Jurkat, Clone E6-1 (cell line): ENCODE data around the gene CDK19.
"Not testable (repeated sequence)": the region's sequence is repeated elsewhere in the genome, so short reads cannot be mapped to it uniquely, and the experiment has no call there.

Experiments used
- DNase-seq: peaks from one replicate; pipeline ENCODE4 v3.0.0-alpha.2; 2011; ENCODE audit warnings: low read depth, low spot score
- H3K4me3 ChIP-seq: 2 replicates; pipeline ENCODE4 v1.5.1; 2011; ENCODE audit warnings: mild to moderate bottlenecking, low read length, control low read depth, moderate library complexity

The CDK19 gene

DNA sequence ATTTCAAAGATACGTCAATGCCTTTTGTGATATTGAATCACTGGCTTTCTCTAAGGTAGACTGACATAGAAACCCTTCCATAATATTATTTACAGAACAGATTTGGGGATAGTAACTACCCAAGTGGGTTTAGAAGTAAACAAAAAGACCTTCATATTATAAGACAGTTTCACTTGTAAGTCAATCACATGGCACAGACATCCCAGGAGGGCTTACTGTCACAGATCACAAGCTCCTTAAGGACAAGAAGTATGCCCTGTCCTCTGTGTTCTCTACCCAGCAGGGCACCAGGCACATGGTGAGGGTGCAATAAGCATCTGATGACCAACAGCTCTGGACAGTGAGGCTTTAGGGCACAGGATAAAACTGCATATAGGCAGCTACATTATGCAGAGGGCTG lies 203.0 kb downstream of the CDK19 start:
- no peak for DNase-seq
- no peak overlapping the region for H3K4me3 ChIP-seq

- H3K4me3 ChIP-seq = no peak overlapping the region
Measured at GRCh38 chr6:110609101-110609500, 206.2 kb downstream of the CDK19 start.

GRCh38 chr6:110608151-110608550 lies 207.1 kb downstream of the CDK19 start:
- DNase-seq = no peak
- no peak overlapping the region for H3K4me3 ChIP-seq

More at GRCh38 chr6:110609101-110609500, 206.2 kb downstream of the CDK19 start:
- DNase-seq = no peak

GRCh38 chr6:110606151-110606550 lies 209.1 kb downstream of the CDK19 start:
- no peak for DNase-seq
- H3K4me3 ChIP-seq = no peak overlapping the region

DNA sequence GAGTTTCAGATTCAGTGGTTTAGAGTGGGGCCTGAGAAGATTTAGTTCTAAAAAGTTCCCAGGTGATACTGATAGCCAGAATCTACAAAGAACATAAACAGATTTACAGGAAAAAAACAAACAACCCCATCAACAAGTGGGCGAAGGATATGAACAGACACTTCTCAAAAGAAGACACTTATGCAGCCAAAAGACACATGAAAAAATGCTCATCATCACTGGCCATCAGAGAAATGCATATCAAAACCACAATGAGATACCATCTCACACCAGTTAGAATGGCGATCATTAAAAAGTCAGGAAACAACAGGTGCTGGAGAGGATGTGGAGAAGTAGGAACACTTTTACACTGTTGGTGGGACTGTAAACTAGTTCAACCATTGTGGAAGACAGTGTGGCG lies 214.6 kb downstream of the CDK19 start:
- H3K4me3 ChIP-seq, DNase-seq: not testable (repeated sequence)

DNA sequence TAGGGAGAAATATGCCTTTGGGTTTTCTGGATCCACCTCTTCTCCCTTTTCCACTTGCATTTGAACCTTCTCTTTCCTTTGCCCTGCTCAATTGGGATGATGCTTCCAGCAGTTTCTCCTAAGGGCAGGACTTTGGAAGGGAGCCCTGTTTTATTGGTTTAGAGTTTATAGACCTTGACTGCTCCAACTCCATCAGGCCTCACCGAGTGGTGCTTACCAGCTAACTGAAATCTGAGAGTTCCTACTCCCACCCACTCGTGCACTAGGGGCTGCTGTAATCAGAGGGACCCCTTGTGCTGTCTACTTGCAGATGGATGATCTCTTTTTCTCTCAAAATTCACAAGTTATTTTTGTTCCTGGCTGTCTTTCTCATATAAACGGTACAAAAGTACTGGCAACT lies 217.5 kb downstream of the CDK19 start:
- no peak for DNase-seq

GRCh38 chr6:110596354-110596753 lies 218.9 kb downstream of the CDK19 start:
- no peak for DNase-seq
- H3K4me3 ChIP-seq = no peak overlapping the region

More for the DNA sequence above, 217.5 kb downstream of the CDK19 start:
- H3K4me3 ChIP-seq = no peak overlapping the region

GRCh38 chr6:110595112-110595511 lies 220.2 kb downstream of the CDK19 start:
- no peak for DNase-seq
- H3K4me3 ChIP-seq = no peak overlapping the region

DNA sequence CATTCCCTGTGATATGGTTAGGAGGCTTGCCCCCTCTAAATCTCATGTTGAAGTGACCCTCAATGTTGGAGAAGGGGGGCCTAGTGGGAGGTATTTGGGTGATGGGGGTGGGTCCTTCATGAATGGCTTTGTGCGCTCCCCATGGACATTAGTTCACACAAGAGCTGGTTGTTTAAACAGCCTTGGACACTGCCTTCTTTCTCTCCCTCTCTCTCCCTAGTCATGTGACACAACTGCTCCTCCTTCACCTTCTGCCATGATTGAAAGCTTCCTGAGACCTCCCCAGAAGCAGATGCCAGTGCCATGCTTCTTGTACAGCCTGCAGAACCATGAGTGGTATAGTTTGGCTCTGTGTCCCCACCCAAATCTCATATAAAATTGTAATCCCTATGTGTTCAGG lies 221.6 kb downstream of the CDK19 start:
- no peak overlapping the region for H3K4me3 ChIP-seq
- no peak for DNase-seq

DNA sequence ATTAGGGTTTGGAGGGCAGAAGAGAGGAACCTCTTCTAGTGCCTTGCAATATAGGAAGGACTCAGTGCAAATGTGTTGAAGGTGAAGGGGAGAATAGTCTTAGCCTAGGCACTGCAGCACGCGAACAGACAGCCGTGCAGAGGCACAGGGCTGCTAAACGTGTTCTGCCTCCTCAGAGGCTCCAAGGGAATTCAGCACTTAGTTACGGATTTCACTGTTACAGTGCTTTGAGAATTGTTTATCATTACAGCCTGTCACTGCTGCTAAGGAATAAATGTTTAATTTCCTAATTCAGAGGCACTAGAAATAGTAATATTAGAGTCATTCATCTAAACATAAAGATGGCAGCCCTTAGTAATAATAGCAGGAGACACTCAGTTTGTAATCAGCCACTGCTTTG lies 222.5 kb downstream of the CDK19 start:
- no peak overlapping the region for H3K4me3 ChIP-seq
- DNase-seq = no peak

DNA sequence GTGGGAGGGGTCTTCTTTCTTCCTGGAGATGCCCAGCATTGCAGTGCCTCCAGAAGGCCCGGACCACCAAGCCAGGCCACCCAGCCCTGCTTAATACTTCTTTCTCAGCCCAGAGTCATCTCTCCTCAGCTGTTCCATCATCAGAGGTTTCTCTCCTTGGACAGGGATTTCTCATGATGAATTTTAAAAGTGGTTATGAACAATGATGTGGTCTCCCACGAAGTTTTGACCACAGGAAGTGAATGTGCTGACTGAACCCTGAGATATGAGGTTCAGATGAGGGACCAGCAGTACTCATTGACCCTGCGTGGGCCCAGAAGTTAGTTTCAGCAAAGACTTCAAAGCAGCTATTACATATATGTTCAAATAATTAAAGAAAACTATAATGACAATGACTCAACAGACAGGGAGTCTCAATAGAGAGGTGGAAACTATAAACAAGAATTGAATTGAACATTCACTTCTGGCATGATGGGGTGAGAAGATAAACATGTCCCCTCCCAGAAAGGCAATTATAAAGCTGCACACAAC lies 224.4 kb downstream of the CDK19 start:
- no peak overlapping the region for H3K4me3 ChIP-seq
- DNase-seq = no peak

GRCh38 chr6:110589865-110590513 lies 225.3 kb downstream of the CDK19 start:
- H3K4me3 ChIP-seq = no peak overlapping the region
- DNase-seq = no peak

GRCh38 chr6:110587328-110587727 lies 227.9 kb downstream of the CDK19 start:
- H3K4me3 ChIP-seq = no peak overlapping the region
- DNase-seq = no peak

- DNase-seq = no peak
- H3K4me3 ChIP-seq = no peak overlapping the region
Measured at GRCh38 chr6:110581679-110582078, 233.6 kb downstream of the CDK19 start.

DNA sequence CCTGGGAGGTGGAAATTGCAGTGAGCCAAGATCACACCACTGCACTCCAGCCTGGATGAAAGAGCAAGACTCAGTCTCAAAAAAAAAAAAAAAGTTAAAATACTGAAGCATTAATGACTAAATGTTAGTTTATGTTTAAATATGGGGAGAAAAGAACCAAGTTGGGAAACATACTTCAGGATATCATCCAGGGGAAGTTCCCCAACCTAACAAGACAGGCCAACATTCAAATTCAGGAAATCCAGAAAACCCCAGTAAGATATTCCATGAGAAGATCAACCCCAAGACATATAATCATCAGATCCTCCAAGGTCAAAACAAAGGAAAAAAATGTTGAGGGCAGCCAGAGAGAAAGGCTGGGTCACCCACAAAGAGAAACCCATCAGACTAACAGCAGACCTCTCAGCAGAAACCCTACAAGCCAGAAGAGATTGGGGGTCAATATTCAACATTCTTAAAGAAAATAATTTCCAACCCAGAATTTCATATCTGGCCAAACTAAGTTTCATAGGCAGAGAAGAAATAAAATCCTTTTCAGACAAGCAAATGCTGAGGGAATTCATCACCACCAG lies 237.6 kb downstream of the CDK19 start:
- not testable (repeated sequence) for H3K4me3 ChIP-seq, DNase-seq

- no peak for DNase-seq
- no peak overlapping the region for H3K4me3 ChIP-seq
Measured at GRCh38 chr6:110575925-110576463, 239.3 kb downstream of the CDK19 start.

DNA sequence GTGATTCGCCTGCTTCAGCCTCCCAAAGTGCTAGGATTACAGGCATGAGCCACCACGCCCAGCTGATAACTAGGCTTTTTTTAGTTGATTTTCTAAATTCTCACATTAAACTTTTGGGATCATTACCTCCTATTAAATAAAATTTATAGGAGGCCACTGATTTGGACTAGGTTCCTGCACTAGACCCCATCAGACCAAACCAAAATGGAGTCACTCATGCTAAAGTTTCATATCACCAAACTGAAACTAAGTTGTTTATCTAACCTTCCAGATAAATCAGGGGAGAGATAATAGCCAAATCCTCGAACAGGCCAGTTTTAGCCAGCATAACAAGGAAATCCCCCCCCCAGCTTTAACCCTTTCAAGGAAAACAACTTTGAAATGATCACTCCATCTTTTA lies 240.5 kb downstream of the CDK19 start:
- DNase-seq = no peak
- no peak overlapping the region for H3K4me3 ChIP-seq

GRCh38 chr6:110573537-110573936 lies 241.7 kb downstream of the CDK19 start:
- DNase-seq = no peak
- H3K4me3 ChIP-seq = no peak overlapping the region

GRCh38 chr6:110573136-110573535 lies 242.1 kb downstream of the CDK19 start:
- no peak overlapping the region for H3K4me3 ChIP-seq
- no peak for DNase-seq

DNA sequence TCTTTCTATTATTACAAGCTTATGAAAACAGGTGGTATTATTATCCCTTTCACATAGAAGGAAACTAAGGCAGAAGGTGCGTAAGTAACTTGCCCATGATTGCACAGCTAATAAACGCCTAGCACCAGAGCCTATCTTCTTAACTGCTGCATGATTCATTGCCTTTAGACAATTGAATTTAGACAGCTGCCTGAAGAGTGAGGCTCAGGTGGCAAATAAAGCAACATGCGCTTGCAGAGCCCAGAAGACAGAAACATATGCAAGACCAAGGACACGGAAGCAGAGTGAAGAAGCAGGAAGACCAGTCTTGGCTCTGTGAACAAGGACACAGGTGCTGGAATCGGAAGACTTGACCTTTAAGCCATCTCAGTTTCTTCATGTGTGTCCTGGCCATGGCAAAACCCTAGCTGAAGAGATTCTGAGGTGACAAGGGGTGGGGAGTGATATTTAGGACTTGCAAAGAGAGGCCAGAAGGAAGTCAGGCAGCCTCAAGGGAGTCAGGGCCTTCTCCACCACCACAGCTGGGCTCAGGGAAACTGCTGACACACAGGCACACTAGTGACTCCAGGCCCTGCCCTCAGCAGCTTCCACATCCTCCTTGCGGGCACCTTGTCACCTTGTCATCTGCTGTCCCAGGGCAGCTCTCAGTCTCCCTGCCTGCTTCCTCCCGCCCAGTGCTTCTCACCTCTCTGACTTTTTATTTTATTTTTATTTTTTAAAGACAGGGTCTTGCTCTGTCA lies 247.1 kb downstream of the CDK19 start:
- H3K4me3 ChIP-seq = no peak overlapping the region
- peak; percentile 84 for DNase-seq
